ENCODE results near the gene NDUFAF5. TPM values are rescaled to one million over a fixed set of nuclear protein-coding genes. Genes with fewer than 3 reads are reported as not detected.

Gene NDUFAF5
- total and polyA plus RNA-seq, 9 donors, result 5.0 to 23.4 (median 16.8) TPM

- Histone ChIP-seq H3K36me3 (no peaks in the 10 kb centered on the region), H3K27ac (no peak overlapping the region)
Observed at GRCh38 chr20:13858439-13858838, 73.6 kb downstream of the NDUFAF5 start.

GRCh38 chr20:13858871-13859270 lies 74.0 kb downstream of the NDUFAF5 start:
- no peak overlapping the region for H3K27ac ChIP-seq
- TF ChIP-seq EP300 (IDR thresholded peaks at IDR 0.05) (no peak), CTCF (IDR thresholded peaks at IDR 0.05) (no peak), POLR2A (IDR thresholded peaks at IDR 0.05) (no peak)
- no peaks in the 10 kb centered on the region for H3K36me3 ChIP-seq
- no peak for DNase-seq
- no peaks in the 10 kb centered on the region for H3K4me1 ChIP-seq (ENCODE audit: insufficient read depth)
- no peaks in the 10 kb centered on the region for H3K27me3 ChIP-seq
- H3K9me3 ChIP-seq, result no peaks in the 10 kb centered on the region
- intact Hi-C loops (cut with DNase I), result no loop called here
- no peak overlapping the region for H3K4me3 ChIP-seq

More at GRCh38 chr20:13858439-13858838, 73.6 kb downstream of the NDUFAF5 start:
- TF ChIP-seq EP300 (IDR thresholded peaks at IDR 0.05), result no peak
- TF ChIP-seq CTCF (IDR thresholded peaks at IDR 0.05), result no peak
- no peak for TF ChIP-seq POLR2A (IDR thresholded peaks at IDR 0.05)
- intact Hi-C loops (cut with DNase I), result no loop called here
- Histone ChIP-seq H3K4me1 (ENCODE audit: insufficient read depth) (no peaks in the 10 kb centered on the region), H3K9me3 (no peaks in the 10 kb centered on the region), H3K4me3 (no peak overlapping the region), H3K27me3 (no peaks in the 10 kb centered on the region)
- WGBS, 3 donors, result 94 to 96% (median 95%) methylated on average over 5 of the region's 5 CpGs
- DNase-seq, result no peak

- no peak for DNase-seq
- no peaks in the 10 kb centered on the region for H3K27me3 ChIP-seq
- 95 to 100% (median 96%) methylated on average over 2 of the region's 2 CpGs for WGBS, 3 donors
- intact Hi-C loops (cut with DNase I), result no loop called here
- no peaks in the 10 kb centered on the region for H3K9me3 ChIP-seq
- H3K27ac ChIP-seq, result no peak overlapping the region
- TF ChIP-seq POLR2A (IDR thresholded peaks at IDR 0.05), result no peak
- no peak for TF ChIP-seq CTCF (IDR thresholded peaks at IDR 0.05)
- no peak for TF ChIP-seq EP300 (IDR thresholded peaks at IDR 0.05)
- peaks cover 2% of the 10 kb centered on the region for H3K4me1 ChIP-seq (ENCODE audit: insufficient read depth)
- H3K36me3 ChIP-seq, result no peaks in the 10 kb centered on the region
- no peak overlapping the region for H3K4me3 ChIP-seq
Observed at GRCh38 chr20:13862245-13862644, 77.4 kb downstream of the NDUFAF5 start.

- Histone ChIP-seq H3K36me3 (no peaks in the 10 kb centered on the region), H3K4me1 (ENCODE audit: insufficient read depth) (peaks cover 2% of the 10 kb centered on the region), H3K9me3 (no peaks in the 10 kb centered on the region), H3K27me3 (no peaks in the 10 kb centered on the region), H3K4me3 (no peak overlapping the region), H3K27ac (no peak overlapping the region)
- TF ChIP-seq POLR2A (IDR thresholded peaks at IDR 0.05), result no peak
- TF ChIP-seq CTCF (IDR thresholded peaks at IDR 0.05), result no peak
- TF ChIP-seq EP300 (IDR thresholded peaks at IDR 0.05), result no peak
- 86 to 98% (median 93%) methylated on average over 1 of the region's 1 CpG for WGBS, 3 donors
- DNase-seq, result no peak
- intact Hi-C loops (cut with DNase I), result no loop called here
Observed at GRCh38 chr20:13863244-13863643, 78.4 kb downstream of the NDUFAF5 start.

- Histone ChIP-seq H3K36me3 (no peaks in the 10 kb centered on the region), H3K4me3 (no peak overlapping the region), H3K27me3 (no peaks in the 10 kb centered on the region), H3K27ac (no peak overlapping the region), H3K9me3 (no peaks in the 10 kb centered on the region), H3K4me1 (ENCODE audit: insufficient read depth) (peaks cover 2% of the 10 kb centered on the region)
- TF ChIP-seq CTCF (IDR thresholded peaks at IDR 0.05) (no peak), POLR2A (IDR thresholded peaks at IDR 0.05) (no peak)
- intact Hi-C loops (cut with DNase I), result no loop called here
- 76 to 94% (median 90%) methylated on average over 2 of the region's 2 CpGs for WGBS, 3 donors
- no peak for DNase-seq
Observed at GRCh38 chr20:13865156-13865555, 80.3 kb downstream of the NDUFAF5 start.

All from ovary (tissue), 9 donors.